ENCODE results near the gene XNDC1N. TPM values are rescaled to one million over a fixed set of nuclear protein-coding genes. Genes with fewer than 3 reads are reported as not detected.

The XNDC1N gene
- total and polyA plus RNA-seq, 2 of the 4 experiments (the other 2 are of a cell fraction), result 2.5 to 8.8 TPM

- Histone ChIP-seq H3K23ac (ENCODE audit: low read depth, low read length) (no peak overlapping the region), H3K56ac (ENCODE audit: extremely low read depth, insufficient read depth, low read length) (no peak overlapping the region), H3K9me3 (ENCODE audit: control insufficient read depth, insufficient read depth, low read length) (no peaks in the 10 kb centered on the region), H4K8ac (ENCODE audit: low read depth in 2 of 2, low read length in 2 of 2) (no peak overlapping the region), H4K5ac (ENCODE audit: low read depth, low read length) (no peak overlapping the region), H3K9ac (ENCODE audit: low read depth, low read length) (no peak overlapping the region), H3K4me2 (ENCODE audit: low read depth, low read length) (no peak overlapping the region), H2AK9ac (replicated peaks; ENCODE audit: low read depth, low read length, poor library complexity) (no peak overlapping the region), H3K18ac (ENCODE audit: low read depth, low read length) (no peak overlapping the region), H3K79me1 (ENCODE audit: low read depth in 1 of 2, low read length in 2 of 2) (peaks cover 45 to 69% of the 10 kb centered on the region in 2 experiments), H3K36me3 (ENCODE audit: control insufficient read depth, insufficient read depth, low read length) (no peaks in the 10 kb centered on the region; the same call in 1 of the 2 replicates), H3K4ac (ENCODE audit: low read depth, low read length) (no peak overlapping the region), H4K91ac (ENCODE audit: insufficient read depth, low read depth, low read length) (no peak overlapping the region), H2BK5ac (ENCODE audit: low read depth, low read length, poor library complexity, severe bottlenecking) (no peak overlapping the region), H3K4me1 (ENCODE audit: control insufficient read depth, insufficient read depth, low read length) (peaks cover 11% of the 10 kb centered on the region), H2AK5ac (ENCODE audit: low read depth, low read length) (no peak overlapping the region), H3K9me1 (ENCODE audit: insufficient read depth, low read length) (peaks cover 7% of the 10 kb centered on the region), H2AFZ (replicated peaks; ENCODE audit: low read length, poor library complexity) (no peak overlapping the region), H3K27me3 (ENCODE audit: control insufficient read depth, insufficient read depth, low read length) (no peaks in the 10 kb centered on the region), H3K27ac (ENCODE audit: insufficient read depth, low read length) (no peak overlapping the region), H4K20me1 (ENCODE audit: insufficient read depth, low read length) (peaks cover 59% of the 10 kb centered on the region), H3K14ac (replicated peaks; ENCODE audit: low read depth, low read length) (no peak overlapping the region), H2BK15ac (ENCODE audit: low read depth, low read length) (no peak overlapping the region), H2BK120ac (ENCODE audit: low read depth, low read length) (no peak overlapping the region), H2BK20ac (ENCODE audit: low read depth, low read length) (no peak overlapping the region), H3K4me3 (ENCODE audit: insufficient read depth, low read depth, low read length) (no peak overlapping the region)
- in situ Hi-C loops (cut with MboI; ENCODE audit: low sequenced_read_pairs) (no loop called here), intact Hi-C loops (cut with micrococcal nuclease) (no loop called here), dilution Hi-C loops (cut with HindIII; ENCODE audit: low sequenced_read_pairs, unreplicated experiment) (no loop called here)
- CTCF ChIA-PET, result no interaction called here
- no TSS peak for BruUV-seq (replicated peaks)
- TF ChIP-seq POLR2A (IDR thresholded peaks at IDR 0.05; ENCODE audit: low read depth, low read length), result no peak
- TF ChIP-seq BHLHE40 (IDR thresholded peaks at IDR 0.05; ENCODE audit: low read depth, low read length), result no peak
- TF ChIP-seq, protein P1, sequence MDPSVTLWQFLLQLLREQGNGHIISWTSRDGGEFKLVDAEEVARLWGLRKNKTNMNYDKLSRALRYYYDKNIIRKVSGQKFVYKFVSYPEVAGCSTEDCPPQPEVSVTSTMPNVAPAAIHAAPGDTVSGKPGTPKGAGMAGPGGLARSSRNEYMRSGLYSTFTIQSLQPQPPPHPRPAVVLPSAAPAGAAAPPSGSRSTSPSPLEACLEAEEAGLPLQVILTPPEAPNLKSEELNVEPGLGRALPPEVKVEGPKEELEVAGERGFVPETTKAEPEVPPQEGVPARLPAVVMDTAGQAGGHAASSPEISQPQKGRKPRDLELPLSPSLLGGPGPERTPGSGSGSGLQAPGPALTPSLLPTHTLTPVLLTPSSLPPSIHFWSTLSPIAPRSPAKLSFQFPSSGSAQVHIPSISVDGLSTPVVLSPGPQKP (IDR thresholded peaks at IDR 0.05; ENCODE audit: borderline replicate concordance, low read depth, low read length), result no peak
- no peak for TF ChIP-seq FOS (IDR thresholded peaks at IDR 0.05; ENCODE audit: low read depth, low read length)
- TF ChIP-seq, protein P2, sequence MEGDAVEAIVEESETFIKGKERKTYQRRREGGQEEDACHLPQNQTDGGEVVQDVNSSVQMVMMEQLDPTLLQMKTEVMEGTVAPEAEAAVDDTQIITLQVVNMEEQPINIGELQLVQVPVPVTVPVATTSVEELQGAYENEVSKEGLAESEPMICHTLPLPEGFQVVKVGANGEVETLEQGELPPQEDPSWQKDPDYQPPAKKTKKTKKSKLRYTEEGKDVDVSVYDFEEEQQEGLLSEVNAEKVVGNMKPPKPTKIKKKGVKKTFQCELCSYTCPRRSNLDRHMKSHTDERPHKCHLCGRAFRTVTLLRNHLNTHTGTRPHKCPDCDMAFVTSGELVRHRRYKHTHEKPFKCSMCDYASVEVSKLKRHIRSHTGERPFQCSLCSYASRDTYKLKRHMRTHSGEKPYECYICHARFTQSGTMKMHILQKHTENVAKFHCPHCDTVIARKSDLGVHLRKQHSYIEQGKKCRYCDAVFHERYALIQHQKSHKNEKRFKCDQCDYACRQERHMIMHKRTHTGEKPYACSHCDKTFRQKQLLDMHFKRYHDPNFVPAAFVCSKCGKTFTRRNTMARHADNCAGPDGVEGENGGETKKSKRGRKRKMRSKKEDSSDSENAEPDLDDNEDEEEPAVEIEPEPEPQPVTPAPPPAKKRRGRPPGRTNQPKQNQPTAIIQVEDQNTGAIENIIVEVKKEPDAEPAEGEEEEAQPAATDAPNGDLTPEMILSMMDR (conservative IDR thresholded peaks at IDR 0.05; ENCODE audit: low read depth, low read length), result no peak
- TF ChIP-seq, protein P3, sequence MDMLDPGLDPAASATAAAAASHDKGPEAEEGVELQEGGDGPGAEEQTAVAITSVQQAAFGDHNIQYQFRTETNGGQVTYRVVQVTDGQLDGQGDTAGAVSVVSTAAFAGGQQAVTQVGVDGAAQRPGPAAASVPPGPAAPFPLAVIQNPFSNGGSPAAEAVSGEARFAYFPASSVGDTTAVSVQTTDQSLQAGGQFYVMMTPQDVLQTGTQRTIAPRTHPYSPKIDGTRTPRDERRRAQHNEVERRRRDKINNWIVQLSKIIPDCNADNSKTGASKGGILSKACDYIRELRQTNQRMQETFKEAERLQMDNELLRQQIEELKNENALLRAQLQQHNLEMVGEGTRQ (IDR thresholded peaks at IDR 0.05; ENCODE audit: low read depth, low read length), result no peak
- TF ChIP-seq RCOR1 (IDR thresholded peaks at IDR 0.05; ENCODE audit: insufficient replicate concordance, low read length), result no peak
- no peak for TF ChIP-seq MAZ (IDR thresholded peaks at IDR 0.05; ENCODE audit: borderline replicate concordance, low read depth, low read length)
- TF ChIP-seq MAFK (IDR thresholded peaks at IDR 0.05; ENCODE audit: low read depth, low read length), result no peak
- no peak for TF ChIP-seq MXI1 (IDR thresholded peaks at IDR 0.05; ENCODE audit: borderline replicate concordance, low read depth, low read length)
- no peak for TF ChIP-seq RAD21 (IDR thresholded peaks at IDR 0.05; ENCODE audit: low read length)
- DNase-seq (no peak), ATAC-seq (ENCODE audit: low read depth) (no peak)
- POLR2A ChIA-PET (ENCODE audit: unreplicated experiment), result interaction anchor here (0.6 kb wide), 1 partner anchor 2000 kb away, joined by 4 read pairs; no protein-coding TSS in a partner anchor
- WGBS, 2 experiments (ENCODE audit: extremely low coverage in 2 of 2, insufficient read length in 1 of 2), result 100% methylated on average over 2 of the region's 6 CpGs; no CpG with 5 or more reads in 1 of the 2 experiments
These were observed 20.6 kb upstream of the XNDC1N start for GRCh38 chr11:71949034-71949433.

Data from IMR-90 (cell line).